ENCODE data around the gene DENND1A.

Gene DENND1A

GRCh38 chr9:123426406-123426805 is 503.5 kb downstream of the DENND1A start:
- no peak for DNase-seq (ENCODE audit: low read depth)

GRCh38 chr9:123425836-123426365 is 504.0 kb downstream of the DENND1A start:
- DNase-seq (ENCODE audit: low read depth): no peak

- DNase-seq (ENCODE audit: low read depth): no peak
These were observed 504.6 kb downstream of the DENND1A start for GRCh38 chr9:123425261-123425821.

- DNase-seq (ENCODE audit: low read depth): no peak
These were observed 505.2 kb downstream of the DENND1A start for GRCh38 chr9:123424552-123425225.

- DNase-seq (ENCODE audit: low read depth): no peak
These were observed 505.8 kb downstream of the DENND1A start for GRCh38 chr9:123424131-123424530.

- DNase-seq (ENCODE audit: low read depth): no peak
These were observed 506.6 kb downstream of the DENND1A start for GRCh38 chr9:123423311-123423640.

- no peak for DNase-seq (ENCODE audit: low read depth)
These were observed 507.2 kb downstream of the DENND1A start for GRCh38 chr9:123422635-123423310.

GRCh38 chr9:123421801-123422455 is 508.0 kb downstream of the DENND1A start:
- no peak for DNase-seq (ENCODE audit: low read depth)

- DNase-seq (ENCODE audit: low read depth): no peak
These were observed 508.7 kb downstream of the DENND1A start for GRCh38 chr9:123421186-123421585.

GRCh38 chr9:123420592-123421111 is 509.3 kb downstream of the DENND1A start:
- no peak for DNase-seq (ENCODE audit: low read depth)

- DNase-seq (ENCODE audit: low read depth): no peak
These were observed 510.0 kb downstream of the DENND1A start for GRCh38 chr9:123419721-123420591.

GRCh38 chr9:123419091-123419490 is 510.8 kb downstream of the DENND1A start:
- no peak for DNase-seq (ENCODE audit: low read depth)

GRCh38 chr9:123418506-123418905 is 511.4 kb downstream of the DENND1A start:
- no peak for DNase-seq (ENCODE audit: low read depth)

GRCh38 chr9:123418052-123418430 is 511.9 kb downstream of the DENND1A start:
- DNase-seq (ENCODE audit: low read depth): no peak

GRCh38 chr9:123417289-123418051 is 512.5 kb downstream of the DENND1A start:
- no peak for DNase-seq (ENCODE audit: low read depth)

GRCh38 chr9:123416176-123416575 is 513.8 kb downstream of the DENND1A start:
- no peak for DNase-seq (ENCODE audit: low read depth)

GRCh38 chr9:123414936-123415930 is 514.7 kb downstream of the DENND1A start:
- DNase-seq (ENCODE audit: low read depth): no peak

- no peak for DNase-seq (ENCODE audit: low read depth)
These were observed 515.7 kb downstream of the DENND1A start for GRCh38 chr9:123414204-123414603.

GRCh38 chr9:123412171-123412820 is 517.6 kb downstream of the DENND1A start:
- DNase-seq (ENCODE audit: low read depth): no peak

All from iris pigment epithelial cell (primary cell).